Colonic mucosa (tissue), 4 donors: ENCODE measurements around the gene CHST14. TPM values are rescaled to one million over a fixed set of nuclear protein-coding genes. Genes with fewer than 3 reads are reported as not detected.

Source experiments
- DNase-seq: peaks from one replicate; pipeline ENCODE4 v3.0.0-alpha.2; 2020
- H3K27ac ChIP-seq: fragments of 200-600 bp; one replicate; pipeline ENCODE4 v1.8.0; 2021
- H3K27me3 ChIP-seq: fragments of 200-600 bp; one replicate; pipeline ENCODE4 v1.8.0; 2021
- H3K36me3 ChIP-seq: fragments of 200-600 bp; one replicate; pipeline ENCODE4 v1.8.0; 2021
- H3K4me1 ChIP-seq: fragments of 200-600 bp; one replicate; pipeline ENCODE4 v1.8.0; 2021; ENCODE audit warnings: mild to moderate bottlenecking
- H3K4me3 ChIP-seq: fragments of 200-600 bp; one replicate; pipeline ENCODE4 v1.8.0; 2021
- H3K9ac ChIP-seq, 2 donors: one replicate each; pipeline ENCODE4 v1.7.0; 2013; ENCODE audit warnings: control low read depth in 2 of 2, low read depth in 2 of 2, low read length in 2 of 2
- H3K9me3 ChIP-seq: fragments of 200-600 bp; one replicate; pipeline ENCODE4 v1.8.0; 2021
- CTCF ChIP-seq: fragments of 200-600 bp; IDR thresholded peaks from one replicate; pipeline ENCODE4 v1.8.0; 2022; ENCODE audit warnings: antibody characterized with exemption, mild to moderate bottlenecking
- intact Hi-C: fragments of 100-400 bp; cut with DNase I; formaldehyde crosslinking; loops from one replicate; pipeline ENCODE4 v1.14.1; 2022
- total RNA-seq, 2 donors: library from RNA; stranded (reverse); fragmentation: NEBNext Ultra II Directional in 1 of 2; extraction: Animal tissue kit (Norgen Biotek cat#: 25700) in 1 of 2; gene quantifications; one replicate each; pipeline ENCODE4 v1.2.1, GENCODE V29; 2021
- donor health status: healthy.
- donor health status: DM: no; HTN: no; CAD: no.
- donor health status: DM: no; HTN: no; CAD: no.

CHST14 gene
- total RNA-seq, 2 donors from 2014 or later: 3.9 to 4.5 TPM

- H3K4me1 ChIP-seq: no peaks in the 10 kb centered on the region
- DNase-seq: peak; percentile 26
- intact Hi-C loops: no loop called here
- peak overlapping the region; percentile 67 for H3K27ac ChIP-seq
- peak overlapping the region; percentile 87 for H3K4me3 ChIP-seq
- no peak for TF ChIP-seq CTCF
- H3K9ac ChIP-seq: peak overlapping the region; percentile 84 to 93
- no peaks in the 10 kb centered on the region for H3K27me3 ChIP-seq
- H3K9me3 ChIP-seq: no peaks in the 10 kb centered on the region
- H3K36me3 ChIP-seq: no peaks in the 10 kb centered on the region
Measured at GRCh38 chr15:40471105-40471807, 472 bp downstream of the CHST14 start.

GRCh38 chr15:40471808-40472150 is 995 bp downstream of the CHST14 start:
- no peak for TF ChIP-seq CTCF
- Histone ChIP-seq H3K9ac (peak overlapping the region; percentile 84 to 93), H3K4me3 (peak overlapping the region; percentile 87), H3K27me3 (no peaks in the 10 kb centered on the region), H3K36me3 (no peaks in the 10 kb centered on the region), H3K9me3 (no peaks in the 10 kb centered on the region), H3K27ac (no peak overlapping the region), H3K4me1 (no peaks in the 10 kb centered on the region)
- intact Hi-C loops: no loop called here
- DNase-seq: no peak

DNA sequence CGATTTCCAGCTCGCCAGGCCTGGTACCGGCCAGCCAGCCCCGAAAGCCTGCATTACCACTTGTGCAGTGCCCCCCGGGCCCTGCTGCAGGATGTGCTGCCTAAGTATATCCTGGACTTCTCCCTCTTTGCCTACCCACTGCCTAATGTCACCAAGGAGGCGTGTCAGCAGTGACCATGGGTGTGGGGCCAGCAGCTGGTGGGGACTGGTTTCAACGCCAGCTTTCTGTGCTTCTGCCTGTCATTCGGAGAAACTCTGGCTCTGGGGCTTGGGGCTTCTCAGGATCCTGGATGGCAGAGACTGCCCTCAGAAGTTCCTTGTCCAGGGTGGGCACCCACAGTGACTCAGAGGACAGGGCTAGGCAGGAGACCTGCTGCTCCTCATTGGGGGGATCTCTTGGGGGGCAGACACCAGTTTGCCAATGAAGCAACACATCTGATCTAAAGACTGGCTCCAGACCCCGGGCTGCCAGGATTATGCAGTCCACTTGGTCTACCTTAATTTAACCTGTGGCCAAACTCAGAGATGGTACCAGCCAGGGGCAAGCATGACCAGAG is 1.5 kb downstream of the CHST14 start:
- Histone ChIP-seq H3K4me1 (no peaks in the 10 kb centered on the region), H3K27me3 (no peaks in the 10 kb centered on the region), H3K4me3 (peak overlapping the region; percentile 87), H3K9ac (peak overlapping the region; percentile 84 to 93), H3K36me3 (no peaks in the 10 kb centered on the region), H3K9me3 (no peaks in the 10 kb centered on the region), H3K27ac (no peak overlapping the region)
- intact Hi-C loops: no loop called here
- DNase-seq: no peak
- no peak for TF ChIP-seq CTCF

DNA sequence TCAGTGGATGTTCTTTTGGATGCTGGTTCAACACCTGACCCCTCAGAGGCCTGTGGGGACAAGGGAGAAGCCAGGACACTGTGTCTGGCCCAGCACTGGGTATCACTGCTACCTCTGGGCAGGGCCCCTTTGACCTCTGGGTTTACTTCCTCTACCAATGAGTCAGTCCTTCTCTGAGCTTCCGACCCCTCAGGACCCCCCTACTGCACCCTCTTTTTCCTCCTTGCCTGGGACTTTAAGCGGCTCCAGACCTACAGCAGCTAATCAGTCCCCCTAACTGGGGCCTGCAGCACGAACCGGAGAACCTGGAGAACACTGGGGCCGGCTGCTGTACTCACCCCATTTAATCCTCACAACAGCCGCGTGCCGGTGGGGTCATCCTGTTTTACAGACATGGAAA is 3.8 kb downstream of the CHST14 start:
- no peak for TF ChIP-seq CTCF

DNA sequence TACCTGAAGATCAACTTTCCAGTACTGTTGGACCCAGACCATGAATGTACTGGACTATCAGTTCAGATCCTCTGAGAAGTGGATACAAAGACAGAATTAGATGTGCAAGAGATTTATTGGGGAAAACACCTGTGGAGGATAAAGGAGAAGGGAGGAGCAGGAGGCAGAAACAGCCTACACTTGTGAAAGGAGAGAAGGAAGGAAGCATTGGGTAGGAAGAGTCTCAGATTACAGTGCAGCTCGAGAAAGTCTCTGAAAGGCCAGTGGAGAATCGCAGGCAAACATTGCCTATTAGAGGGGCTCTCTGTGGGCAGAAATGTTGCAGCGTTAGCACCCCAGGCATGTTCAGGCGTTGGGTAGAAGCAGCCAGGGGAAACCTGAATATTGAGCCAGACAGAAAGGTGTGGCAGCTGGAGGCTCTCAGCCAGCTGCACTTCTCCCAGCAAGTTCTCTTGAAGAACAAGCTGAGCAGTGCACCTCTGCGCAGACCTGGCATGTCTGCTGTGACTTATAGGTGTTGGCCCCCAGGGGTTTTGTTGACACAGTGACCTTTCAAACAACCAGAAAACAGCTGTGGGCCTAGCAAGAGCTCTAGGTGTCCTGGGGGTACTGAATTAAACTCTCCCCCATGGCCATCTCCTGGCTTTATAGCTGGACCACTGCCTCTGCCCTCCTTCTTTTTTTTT is 7.0 kb downstream of the CHST14 start:
- no peak for TF ChIP-seq CTCF
- no peaks in the 10 kb centered on the region for H3K36me3 ChIP-seq
- DNase-seq: no peak
- no peaks in the 10 kb centered on the region for H3K9me3 ChIP-seq
- no peak overlapping the region for H3K4me3 ChIP-seq
- H3K4me1 ChIP-seq: no peaks in the 10 kb centered on the region
- no peaks in the 10 kb centered on the region for H3K27me3 ChIP-seq
- intact Hi-C loops: no loop called here
- H3K9ac ChIP-seq: no peak overlapping the region
- no peak overlapping the region for H3K27ac ChIP-seq

More for the DNA sequence above, 3.8 kb downstream of the CHST14 start:
- H3K4me3 ChIP-seq: no peak overlapping the region
- intact Hi-C loops: no loop called here
- H3K36me3 ChIP-seq: no peaks in the 10 kb centered on the region
- H3K4me1 ChIP-seq: no peaks in the 10 kb centered on the region
- no peaks in the 10 kb centered on the region for H3K27me3 ChIP-seq
- no peak overlapping the region for H3K27ac ChIP-seq
- no peaks in the 10 kb centered on the region for H3K9me3 ChIP-seq
- no peak overlapping the region for H3K9ac ChIP-seq
- DNase-seq: no peak
